Kidney epithelial cell (primary cell): ENCODE measurements around the gene ME2. TPM values are rescaled to one million over a fixed set of nuclear protein-coding genes. Genes with fewer than 3 reads are reported as not detected.
"Not testable (repeated sequence)": the region's sequence is repeated elsewhere in the genome, so short reads cannot be mapped to it uniquely, and the experiment has no call there.

ENCODE experiments used
- DNase-seq: peaks from one replicate; pipeline ENCODE4 v3.0.0-alpha.2; 2010; ENCODE audit warnings: low read depth
- H3K27me3 ChIP-seq: 2 replicates; pipeline ENCODE4 v1.6.0; 2011; ENCODE audit warnings: low read length; ENCODE audit not compliant: control insufficient read depth, insufficient read depth
- H3K36me3 ChIP-seq: 2 replicates; pipeline ENCODE4 v1.5.1; 2011; ENCODE audit warnings: low read length; ENCODE audit not compliant: control insufficient read depth, insufficient read depth
- H3K4me3 ChIP-seq: 2 replicates; pipeline ENCODE4 v1.5.1; 2011; ENCODE audit warnings: low read depth, mild to moderate bottlenecking, control low read depth, low read length
- total RNA-seq: library from RNA; depleted of rRNA; stranded (reverse); fragments of >200 nt; gene quantifications from 2 replicates; pipeline ENCODE4 v1.2.3, GENCODE V29; 2015
- TF ChIP-seq, protein P1 (sequence below): IDR thresholded peaks from 2 replicates; pipeline ENCODE4 v1.5.1; 2011; ENCODE audit warnings: mild to moderate bottlenecking, moderate library complexity, low read length, control low read depth, inconsistent platforms; ENCODE audit not compliant: insufficient read depth, poor library complexity, severe bottlenecking

ME2 gene
- 52.0 and 72.4 TPM in 2 replicates for total RNA-seq

DNA sequence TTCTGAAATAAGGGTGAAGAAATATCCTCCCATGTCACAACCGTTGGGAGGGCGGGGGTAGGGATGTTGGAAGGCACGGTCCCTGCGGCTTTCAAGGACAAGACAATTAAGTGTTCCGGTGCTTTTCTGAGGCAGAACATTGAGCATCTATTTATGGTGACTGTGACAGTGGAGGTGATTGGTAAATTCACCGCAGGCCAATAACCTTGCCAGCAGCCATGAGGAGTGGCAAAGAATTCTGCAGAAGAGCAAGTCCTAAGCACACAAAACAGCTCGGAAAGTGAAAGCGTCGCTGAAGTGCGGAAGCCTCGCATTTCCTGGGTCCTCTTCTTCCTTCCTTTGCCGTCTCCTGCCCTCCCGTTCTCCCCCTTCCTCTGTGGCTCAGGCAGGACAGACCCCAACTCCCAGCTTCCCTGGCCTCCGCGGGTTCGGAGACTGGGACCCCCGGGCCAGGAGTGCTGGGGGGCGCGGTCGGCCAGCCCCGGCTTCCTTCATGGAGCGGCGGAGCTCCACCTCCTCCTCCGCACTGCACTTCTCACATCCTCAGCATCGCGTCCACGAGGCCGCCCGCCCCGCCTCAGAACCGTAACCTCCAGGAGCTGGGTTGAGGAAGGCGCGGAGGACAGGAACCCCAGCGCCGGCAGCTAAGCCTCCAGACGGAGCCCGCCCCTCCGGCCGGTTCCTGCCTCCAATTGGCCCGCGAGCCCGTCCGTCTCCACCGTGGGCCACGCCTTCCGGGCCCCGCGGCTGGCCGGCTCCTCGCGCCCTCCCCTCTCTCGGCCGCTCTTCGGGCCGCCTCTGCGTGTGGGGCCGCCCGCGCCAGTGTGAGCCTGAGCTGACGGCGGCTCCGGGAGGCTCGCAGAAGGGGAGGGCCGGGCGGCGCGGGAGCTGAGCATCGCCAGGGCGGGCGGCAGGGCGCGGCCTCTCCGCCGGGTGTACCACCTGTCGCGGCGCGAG lies at the start of gene ME2:
TSS of gene ME2 (plus strand) at position 774 of the 957 bp plus-strand sequence. CDS start 16,703 bp downstream, outside the sequence.
- no peak for DNase-seq
- Histone ChIP-seq H3K36me3 (no peaks in the 10 kb centered on the region), H3K27me3 (no peaks in the 10 kb centered on the region), H3K4me3 (peak within 1 kb of the TSS; percentile 69)
- TF ChIP-seq, protein P1, sequence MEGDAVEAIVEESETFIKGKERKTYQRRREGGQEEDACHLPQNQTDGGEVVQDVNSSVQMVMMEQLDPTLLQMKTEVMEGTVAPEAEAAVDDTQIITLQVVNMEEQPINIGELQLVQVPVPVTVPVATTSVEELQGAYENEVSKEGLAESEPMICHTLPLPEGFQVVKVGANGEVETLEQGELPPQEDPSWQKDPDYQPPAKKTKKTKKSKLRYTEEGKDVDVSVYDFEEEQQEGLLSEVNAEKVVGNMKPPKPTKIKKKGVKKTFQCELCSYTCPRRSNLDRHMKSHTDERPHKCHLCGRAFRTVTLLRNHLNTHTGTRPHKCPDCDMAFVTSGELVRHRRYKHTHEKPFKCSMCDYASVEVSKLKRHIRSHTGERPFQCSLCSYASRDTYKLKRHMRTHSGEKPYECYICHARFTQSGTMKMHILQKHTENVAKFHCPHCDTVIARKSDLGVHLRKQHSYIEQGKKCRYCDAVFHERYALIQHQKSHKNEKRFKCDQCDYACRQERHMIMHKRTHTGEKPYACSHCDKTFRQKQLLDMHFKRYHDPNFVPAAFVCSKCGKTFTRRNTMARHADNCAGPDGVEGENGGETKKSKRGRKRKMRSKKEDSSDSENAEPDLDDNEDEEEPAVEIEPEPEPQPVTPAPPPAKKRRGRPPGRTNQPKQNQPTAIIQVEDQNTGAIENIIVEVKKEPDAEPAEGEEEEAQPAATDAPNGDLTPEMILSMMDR = no peak

DNA sequence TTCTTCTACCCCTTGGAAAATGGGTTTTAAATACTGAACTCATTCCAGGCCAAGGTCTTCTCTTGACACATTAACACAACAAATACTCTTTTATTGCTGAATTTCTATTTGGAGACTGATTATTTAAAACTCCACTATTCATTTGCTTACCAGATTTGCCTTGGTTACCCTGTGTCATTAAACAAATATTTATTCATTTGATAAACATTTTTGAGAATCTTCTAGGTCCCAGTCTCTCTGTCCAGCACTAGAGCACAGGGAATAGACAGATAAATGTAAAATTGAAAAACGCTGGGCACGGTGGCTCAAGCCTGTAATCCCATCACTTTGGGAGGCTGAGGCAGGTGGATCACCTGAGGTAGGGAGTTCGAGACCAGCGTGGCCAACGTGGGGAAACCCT lies 49.3 kb upstream of the ME2 start:
- Histone ChIP-seq H3K36me3 (no peaks in the 10 kb centered on the region), H3K4me3 (no peak overlapping the region), H3K27me3 (no peaks in the 10 kb centered on the region)
- TF ChIP-seq, protein P1 = no peak
- no peak for DNase-seq

DNA sequence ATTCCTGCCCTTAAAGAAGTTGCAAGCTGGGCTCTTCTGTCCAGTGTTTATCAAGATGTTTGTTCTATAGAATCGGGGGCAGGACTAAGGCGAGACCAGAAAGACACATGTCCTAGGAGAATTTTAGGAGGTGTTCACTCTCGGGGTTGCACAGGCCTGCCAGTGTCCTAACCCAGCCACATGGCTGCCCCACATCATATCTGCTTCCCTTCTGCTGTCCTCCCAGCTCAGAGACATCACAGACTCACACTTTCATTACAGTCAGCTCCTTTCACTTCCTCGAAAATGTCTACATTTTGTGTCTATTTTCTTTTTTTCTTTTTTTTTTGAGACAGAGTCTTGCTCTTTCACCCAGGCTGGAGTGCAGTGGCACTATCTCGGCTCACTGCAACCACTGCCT lies 48.4 kb upstream of the ME2 start:
- TF ChIP-seq, protein P1 = no peak
- no peak overlapping the region for H3K4me3 ChIP-seq
- no peak for DNase-seq
- H3K36me3 ChIP-seq = no peaks in the 10 kb centered on the region
- no peaks in the 10 kb centered on the region for H3K27me3 ChIP-seq

DNA sequence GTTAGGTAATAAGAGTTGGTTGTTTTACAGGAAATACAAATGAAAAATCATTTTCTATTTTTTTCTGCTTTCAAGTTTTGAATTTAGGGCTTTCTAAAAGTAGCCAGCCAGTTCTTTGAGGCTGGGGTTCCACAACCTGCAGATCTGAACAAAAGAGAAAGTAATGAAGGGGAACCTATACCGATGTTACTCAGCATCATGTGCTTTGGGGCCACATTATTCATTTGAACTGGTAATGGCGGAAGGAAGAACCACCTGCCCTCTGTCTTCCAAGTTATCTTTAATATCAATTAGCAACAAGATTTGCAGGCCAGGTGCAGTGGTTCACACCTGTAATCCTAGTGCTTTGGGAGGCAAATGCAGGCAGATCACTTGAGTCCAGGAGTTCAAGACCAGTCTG lies 46.2 kb upstream of the ME2 start:
- DNase-seq = no peak
- Histone ChIP-seq H3K36me3 (no peaks in the 10 kb centered on the region), H3K4me3 (no peak overlapping the region), H3K27me3 (no peaks in the 10 kb centered on the region)
- TF ChIP-seq, protein P1 = no peak

DNA sequence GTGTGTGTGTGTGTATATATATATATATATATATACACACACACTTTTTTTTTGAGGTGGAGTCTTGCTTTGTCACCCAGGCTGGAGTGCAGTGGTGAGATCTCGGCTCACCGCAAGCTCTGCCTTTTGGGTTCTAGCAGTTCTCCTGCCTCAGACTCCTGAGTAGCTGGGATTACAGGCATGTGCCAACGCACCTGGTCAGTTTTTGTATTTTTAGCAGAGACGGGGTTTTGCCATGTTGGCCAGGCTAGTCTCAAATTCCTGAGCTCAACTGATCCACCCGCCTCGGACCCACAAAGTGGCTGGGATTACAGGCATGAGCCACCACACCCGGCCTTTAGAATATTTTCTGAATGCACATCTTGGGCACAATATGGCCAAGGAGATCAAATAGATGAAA lies 45.4 kb upstream of the ME2 start:
- not testable (repeated sequence) for H3K4me3 ChIP-seq, H3K36me3 ChIP-seq, DNase-seq, H3K27me3 ChIP-seq

DNA sequence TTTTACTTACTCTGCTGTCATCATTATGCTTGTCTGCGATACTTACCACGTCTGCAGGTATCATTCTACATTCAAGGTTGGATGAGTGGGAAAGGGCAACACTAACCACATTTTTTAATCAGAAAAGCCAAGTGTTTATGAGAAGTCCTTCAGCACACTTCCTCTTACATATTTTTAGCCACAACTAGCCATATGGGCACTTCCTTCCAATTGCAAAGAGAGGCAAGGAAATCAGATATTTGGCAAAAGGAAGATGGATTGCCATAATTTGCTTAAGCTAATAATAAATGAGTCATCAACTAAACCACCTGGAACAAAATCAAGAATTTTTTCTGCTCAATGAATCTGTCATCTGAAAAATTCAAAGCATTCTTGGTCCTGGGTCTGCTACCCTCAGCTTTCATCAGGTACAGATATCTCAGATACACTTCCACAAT lies 42.4 kb upstream of the ME2 start:
- H3K36me3 ChIP-seq = no peaks in the 10 kb centered on the region
- no peak overlapping the region for H3K4me3 ChIP-seq
- no peaks in the 10 kb centered on the region for H3K27me3 ChIP-seq
- no peak for DNase-seq
- TF ChIP-seq, protein P1 = no peak
